H1 (cell line): ENCODE data around the gene PPP6C. TPM values are rescaled to one million over a fixed set of nuclear protein-coding genes. Genes with fewer than 3 reads are reported as not detected.

Source experiments
- CTCF ChIA-PET: fragments of 300-600 bp; sonication (Branson Sonifier 250); formaldehyde crosslinking; loops from one replicate; lab custom pipeline; 2021; ENCODE audit not compliant: partially characterized antibody; lab: Charles Lee
- POLR2A ChIA-PET: fragments of 300-600 bp; sonication (Branson Sonifier 250); formaldehyde crosslinking; loops from one replicate; lab custom pipeline; 2021; ENCODE audit warnings: inconsistent platforms; ENCODE audit not compliant: partially characterized antibody; lab: Charles Lee
- DNase-seq, 2 experiments: peaks; one replicate each; pipeline versions ENCODE4 v3.0.0 to v3.0.0-alpha.2; 2010 to 2022; ENCODE audit warnings: low spot score in 2 of 2, low read depth in 1 of 2, mixed read lengths in 1 of 2
- FAIRE-seq: peaks from 2 replicates; lab custom pipeline; 2011; peaks lifted over from hg19 to GRCh38; lab: Jason Lieb, UNC
- H2AFZ ChIP-seq: 2 replicates; pipeline ENCODE4 v1.8.1; 2012; ENCODE audit warnings: low read length, inconsistent platforms
- H2AK5ac ChIP-seq: 2 replicates; pipeline ENCODE4 v1.6.1; 2013; ENCODE audit warnings: low read depth, low read length
- H2BK120ac ChIP-seq: replicated peaks from 2 replicates; pipeline ENCODE3; 2013; ENCODE audit warnings: low read depth, low read length, inconsistent platforms
- H2BK12ac ChIP-seq: 2 replicates; pipeline ENCODE4 v1.6.1; 2013; ENCODE audit warnings: low read depth, low read length
- H2BK15ac ChIP-seq: 2 replicates; pipeline ENCODE4 v1.6.1; 2013; ENCODE audit warnings: low read length
- H2BK20ac ChIP-seq: 2 replicates; pipeline ENCODE4 v1.6.1; 2013; ENCODE audit warnings: low read length
- H2BK5ac ChIP-seq: 2 replicates; pipeline ENCODE4 v1.6.1; 2013; ENCODE audit warnings: low read depth, low read length
- H3K14ac ChIP-seq: 2 replicates; pipeline ENCODE4 v1.6.1; 2013; ENCODE audit warnings: inconsistent platforms; ENCODE audit not compliant: insufficient read length
- H3K18ac ChIP-seq: 2 replicates; pipeline ENCODE4 v1.6.1; 2013; ENCODE audit warnings: low read length; ENCODE audit errors: extremely low read depth
- H3K23ac ChIP-seq: 2 replicates; pipeline ENCODE4 v1.6.1; 2013; ENCODE audit warnings: inconsistent platforms; ENCODE audit not compliant: insufficient read length
- H3K23me2 ChIP-seq: 2 replicates; pipeline ENCODE4 v1.6.1; 2013; ENCODE audit warnings: low read depth, low read length
- H3K27ac ChIP-seq: 2 replicates; pipeline ENCODE4 v1.6.1; 2011; ENCODE audit warnings: low read depth, low read length, inconsistent platforms
- H3K27me3 ChIP-seq, 4 experiments: replicated peaks in 1 of 4; 1 replicate in 1 of 4; 2 replicates in 3 of 4; pipeline versions ENCODE4 v1.6.1 to v1.8.1; 2011 to 2013; ENCODE audit warnings: low read length in 3 of 4, mild to moderate bottlenecking in 3 of 4, inconsistent platforms in 2 of 4, mixed read lengths in 2 of 4, moderate library complexity in 1 of 4; ENCODE audit not compliant: control insufficient read depth in 3 of 4, insufficient read depth in 3 of 4; ENCODE audit errors: extremely low read depth in 1 of 4
- H3K36me3 ChIP-seq, 4 experiments: 2 replicates each; pipeline versions ENCODE4 v1.6.1 to v1.8.1; 2011 to 2013; ENCODE audit warnings: mild to moderate bottlenecking in 4 of 4, low read length in 3 of 4, moderate library complexity in 2 of 4, control low read depth in 1 of 4, inconsistent platforms in 1 of 4; ENCODE audit not compliant: insufficient read depth in 4 of 4, control insufficient read depth in 2 of 4
- H3K4ac ChIP-seq: replicated peaks from 2 replicates; pipeline ENCODE3; 2013; ENCODE audit warnings: low read length, low read depth, mixed read lengths, inconsistent platforms; ENCODE audit not compliant: insufficient read length
- H3K4me1 ChIP-seq, 4 experiments: replicated peaks in 1 of 4; 1 replicate in 1 of 4; 2 replicates in 3 of 4; pipeline versions ENCODE4 v1.6.1 to v1.8.1; 2011 to 2013; ENCODE audit warnings: low read length in 3 of 4, inconsistent platforms in 2 of 4, mixed read lengths in 1 of 4; ENCODE audit not compliant: insufficient read depth in 4 of 4, control insufficient read depth in 3 of 4
- H3K4me2 ChIP-seq, 2 experiments: 2 replicates each; pipeline versions ENCODE4 v1.6.1 to v1.8.1; 2011 to 2013; ENCODE audit warnings: low read depth in 2 of 2, low read length in 2 of 2, control low read depth in 1 of 2, inconsistent platforms in 1 of 2, mild to moderate bottlenecking in 1 of 2; ENCODE audit not compliant: insufficient read depth in 1 of 2
- H3K4me3 ChIP-seq, 4 experiments: fragments of 200-600, 300-600 bp in 1 of 4; sonication (generic), shearing (Covaris generic), sonication (Bioruptor Twin) in 1 of 4; 2 replicates each; pipeline versions ENCODE4 v1.5.1 to v1.8.1; 2011 to 2016; ENCODE audit warnings: low read length in 4 of 4, low read depth in 3 of 4, control low read depth in 2 of 4, inconsistent platforms in 2 of 4, mild to moderate bottlenecking in 2 of 4, mixed read lengths in 1 of 4, moderate library complexity in 1 of 4; ENCODE audit not compliant: insufficient read depth in 2 of 4; ENCODE audit errors: extremely low read depth in 1 of 4
- H3K56ac ChIP-seq: replicated peaks from 2 replicates; pipeline ENCODE3; 2013; ENCODE audit warnings: low read depth, mild to moderate bottlenecking, mixed read lengths, low read length, inconsistent platforms; ENCODE audit not compliant: insufficient read length
- H3K79me1 ChIP-seq: 2 replicates; pipeline ENCODE4 v1.6.1; 2013; ENCODE audit warnings: low read depth, low read length, control low read depth
- H3K79me2 ChIP-seq, 2 experiments: 2 replicates each; pipeline versions ENCODE4 v1.6.1 to v1.8.1; 2012 to 2013; ENCODE audit warnings: low read length in 2 of 2, mild to moderate bottlenecking in 2 of 2, inconsistent platforms in 1 of 2; ENCODE audit not compliant: insufficient read depth in 2 of 2, control insufficient read depth in 1 of 2
- H3K9ac ChIP-seq, 4 experiments: replicated peaks in 1 of 4; 1 replicate in 1 of 4; 2 replicates in 3 of 4; pipeline versions ENCODE4 v1.6.1 to v1.8.1; 2011 to 2013; ENCODE audit warnings: low read depth in 3 of 4, low read length in 3 of 4, control low read depth in 2 of 4, mild to moderate bottlenecking in 2 of 4, moderate library complexity in 2 of 4, inconsistent platforms in 1 of 4; ENCODE audit errors: extremely low read depth in 1 of 4
- H3K9me3 ChIP-seq, 2 experiments: 2 replicates each; pipeline versions ENCODE4 v1.6.1 to v1.8.1; 2012 to 2013; ENCODE audit warnings: mild to moderate bottlenecking in 2 of 2, moderate library complexity in 2 of 2, control low read depth in 1 of 2, inconsistent platforms in 1 of 2, low read depth in 1 of 2, low read length in 1 of 2, mixed read lengths in 1 of 2; ENCODE audit not compliant: insufficient read depth in 2 of 2
- H4K20me1 ChIP-seq, 2 experiments: replicated peaks in 1 of 2; 2 replicates each; pipeline versions ENCODE3 to v1.8.1; 2011 to 2013; ENCODE audit warnings: inconsistent platforms in 2 of 2, low read length in 2 of 2, mild to moderate bottlenecking in 1 of 2; ENCODE audit not compliant: insufficient read depth in 2 of 2, control insufficient read depth in 1 of 2
- H4K5ac ChIP-seq: 2 replicates; pipeline ENCODE4 v1.6.1; 2013; ENCODE audit warnings: low read length, low read depth, mixed read lengths, inconsistent platforms; ENCODE audit not compliant: insufficient read length
- H4K8ac ChIP-seq: 2 replicates; pipeline ENCODE4 v1.8.0; 2013; ENCODE audit warnings: mild to moderate bottlenecking, moderate library complexity, low read length, inconsistent platforms; ENCODE audit not compliant: insufficient read depth; ENCODE audit errors: extremely low read depth
- H4K91ac ChIP-seq: replicated peaks from 2 replicates; pipeline ENCODE3; 2013; ENCODE audit warnings: low read length, mixed read lengths, inconsistent platforms; ENCODE audit not compliant: insufficient read length
- CBX8 ChIP-seq: fragments of 300-800, 300-1000 bp; sonication (generic); IDR thresholded peaks from 2 replicates; pipeline ENCODE4 v1.7.1; 2016; ENCODE audit warnings: low read depth, low read length, borderline replicate concordance
- FOSL1 ChIP-seq: IDR thresholded peaks from 2 replicates; pipeline ENCODE4 v1.6.1; 2011; ENCODE audit warnings: mild to moderate bottlenecking, low read depth, low read length, moderate library complexity; ENCODE audit not compliant: insufficient read depth
- KDM1A ChIP-seq: fragments of 200-600, 300-600 bp; sonication (generic); IDR thresholded peaks from 2 replicates; pipeline ENCODE4 v1.7.1; 2016; ENCODE audit warnings: mild to moderate bottlenecking, low read length, borderline replicate concordance
- PHF8 ChIP-seq: fragments of 200-600 bp; sonication (generic); conservative IDR thresholded peaks from 2 replicates; pipeline ENCODE4 v1.7.1; 2012; ENCODE audit warnings: low read depth, mild to moderate bottlenecking, inconsistent platforms, low read length, moderate library complexity
- TAF7 ChIP-seq: optimal IDR thresholded peaks from 2 replicates; pipeline ENCODE3; 2011; ENCODE audit warnings: low read depth, mild to moderate bottlenecking, inconsistent platforms, low read length, moderate library complexity, borderline replicate concordance
- YY1 ChIP-seq: IDR thresholded peaks from 2 replicates; pipeline ENCODE4 v1.6.1; 2011; ENCODE audit warnings: low read depth, mild to moderate bottlenecking, low read length
- WGBS, 2 experiments: shearing (Covaris generic) in 1 of 2; methylation state at CpG; one replicate each; pipeline versions ENCODE4 v1.1.6 to v1.1.7; 2013 to 2015; ENCODE audit warnings: low lambda C conversion rate in 2 of 2, mixed read lengths in 2 of 2, inconsistent platforms in 1 of 2, low coverage in 1 of 2, missing lambda C conversion rate in 1 of 2; ENCODE audit not compliant: insufficient replicate concordance in 2 of 2, insufficient coverage in 1 of 2, insufficient read length in 1 of 2; ENCODE audit errors: extremely low coverage in 1 of 2, missing lambda C conversion rate in 1 of 2; 5-methylcytosine and 5-hydroxymethylcytosine counted together
- polyA plus RNA-seq, 7 experiments: library from polyadenylated mRNA; depleted of rRNA in 3 of 7; stranded (reverse) in 5 of 7; unstranded in 2 of 7; fragments of >200 nt in 5 of 7; fragments of 200-250 nt in 2 of 7; gene quantifications; 1 replicate in 5 of 7; 2 replicates in 1 of 7; 4 replicates in 1 of 7; pipeline versions ENCODE4 v1.2.1 to v1.2.3, GENCODE V29; 2011 to 2013; ENCODE audit warnings: missing spikeins in 2 of 7, mixed read lengths in 2 of 7
- total RNA-seq: library from RNA; stranded (reverse); fragmentation: NEBNext Ultra II Directional; extraction: Animal tissue kit (Norgen Biotek cat#: 25700); gene quantifications from 2 replicates; pipeline ENCODE4 v1.2.1, GENCODE V29; 2021
- TF ChIP-seq, protein P1 (sequence below), 3 experiments: IDR thresholded peaks; 1 replicate in 2 of 3; 2 replicates in 1 of 3; pipeline versions ENCODE4 v1.5.1 to v1.6.1; 2011; ENCODE audit warnings: low read length in 3 of 3, mild to moderate bottlenecking in 3 of 3, inconsistent platforms in 2 of 3, low read depth in 1 of 3, moderate library complexity in 1 of 3; ENCODE audit not compliant: insufficient read depth in 1 of 3; ENCODE audit errors: control extremely low read depth in 1 of 3
- TF ChIP-seq, protein P2 (sequence below): IDR thresholded peaks from 2 replicates; pipeline ENCODE4 v1.6.1; 2011; ENCODE audit warnings: low read depth, mild to moderate bottlenecking, low read length; ENCODE audit not compliant: insufficient read depth
- TF ChIP-seq, protein P3 (sequence below): IDR thresholded peaks from 2 replicates; pipeline ENCODE4 v1.6.1; 2011; ENCODE audit warnings: low read length, improper control_type of control experiment

The PPP6C gene
- total and polyA plus RNA-seq, 2 of the 8 experiments (the other 6 are each of a cell fraction or from before 2014, with no cell fraction given): 22.8 to 52.3 TPM

DNA sequence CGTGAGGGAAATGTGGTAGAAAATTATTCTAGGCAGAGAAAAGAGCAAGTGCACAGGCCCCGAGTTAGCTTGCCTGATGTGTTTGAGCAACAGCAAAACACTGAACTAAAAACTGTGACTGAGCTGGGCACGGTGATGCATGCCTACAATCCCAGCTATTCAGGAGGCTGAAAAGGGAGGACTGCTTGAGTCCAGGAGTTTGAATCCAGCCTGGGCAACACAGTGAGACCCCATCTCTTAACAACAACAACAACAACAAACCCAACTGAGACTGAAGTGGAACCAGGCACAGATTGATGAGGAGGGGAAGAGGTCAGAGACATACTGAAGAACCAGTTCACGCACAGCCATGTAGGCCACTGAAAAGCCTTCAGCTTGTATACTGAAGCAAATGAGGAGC is 88.8 kb downstream of the PPP6C start:
- no peak for DNase-seq
- Histone ChIP-seq H4K20me1 (peaks cover 0 to 3% of the 10 kb centered on the region in 2 experiments), H3K9ac (no peak overlapping the region), H4K5ac (no peak overlapping the region), H2BK12ac (no peak overlapping the region), H2BK120ac (no peak overlapping the region), H3K18ac (no peak overlapping the region), H3K4ac (no peak overlapping the region), H4K91ac (no peak overlapping the region), H2AK5ac (no peak overlapping the region), H2BK5ac (no peak overlapping the region), H2BK15ac (no peak overlapping the region), H3K4me2 (no peak overlapping the region), H3K36me3 (no peaks in the 10 kb centered on the region), H3K4me3 (no peak overlapping the region), H2BK20ac (no peak overlapping the region), H3K4me1 (no peaks in the 10 kb centered on the region), H4K8ac (no peak overlapping the region), H2AFZ (no peak overlapping the region), H3K27ac (no peak overlapping the region), H3K79me2 (peaks cover 0 to 12% of the 10 kb centered on the region in 2 experiments; a peak in 2 of 4 replicates), H3K14ac (no peak overlapping the region), H3K23ac (no peak overlapping the region), H3K79me1 (peaks cover 4% of the 10 kb centered on the region; the same call in 1 of the 2 replicates), H3K27me3 (no peaks in the 10 kb centered on the region), H3K23me2 (no peaks in the 10 kb centered on the region), H3K9me3 (peaks cover 0 to 6% of the 10 kb centered on the region in 2 experiments; a peak in 1 of 4 replicates), H3K56ac (no peak overlapping the region)
- 85% methylated on average over 4 of the region's 4 CpGs; no CpG with 5 or more reads in 1 of the 2 experiments for WGBS, 2 experiments
- FAIRE-seq: no peak
- ChIA-PET POLR2A (interaction anchor here (0.9 kb wide), 1 partner anchor 12 kb away, joined by 3 read pairs; no protein-coding TSS in a partner anchor), CTCF (no interaction called here)
- no peak for TF ChIP-seq TAF7
- TF ChIP-seq, protein P1, sequence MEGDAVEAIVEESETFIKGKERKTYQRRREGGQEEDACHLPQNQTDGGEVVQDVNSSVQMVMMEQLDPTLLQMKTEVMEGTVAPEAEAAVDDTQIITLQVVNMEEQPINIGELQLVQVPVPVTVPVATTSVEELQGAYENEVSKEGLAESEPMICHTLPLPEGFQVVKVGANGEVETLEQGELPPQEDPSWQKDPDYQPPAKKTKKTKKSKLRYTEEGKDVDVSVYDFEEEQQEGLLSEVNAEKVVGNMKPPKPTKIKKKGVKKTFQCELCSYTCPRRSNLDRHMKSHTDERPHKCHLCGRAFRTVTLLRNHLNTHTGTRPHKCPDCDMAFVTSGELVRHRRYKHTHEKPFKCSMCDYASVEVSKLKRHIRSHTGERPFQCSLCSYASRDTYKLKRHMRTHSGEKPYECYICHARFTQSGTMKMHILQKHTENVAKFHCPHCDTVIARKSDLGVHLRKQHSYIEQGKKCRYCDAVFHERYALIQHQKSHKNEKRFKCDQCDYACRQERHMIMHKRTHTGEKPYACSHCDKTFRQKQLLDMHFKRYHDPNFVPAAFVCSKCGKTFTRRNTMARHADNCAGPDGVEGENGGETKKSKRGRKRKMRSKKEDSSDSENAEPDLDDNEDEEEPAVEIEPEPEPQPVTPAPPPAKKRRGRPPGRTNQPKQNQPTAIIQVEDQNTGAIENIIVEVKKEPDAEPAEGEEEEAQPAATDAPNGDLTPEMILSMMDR (IDR thresholded peaks at IDR 0.05; ENCODE audit: control extremely low read depth in 1 of 3, insufficient read depth in 1 of 3, low read depth in 1 of 3, low read length in 3 of 3): no peak
- TF ChIP-seq CBX8: no peak
- TF ChIP-seq KDM1A: no peak
- TF ChIP-seq, protein P2, sequence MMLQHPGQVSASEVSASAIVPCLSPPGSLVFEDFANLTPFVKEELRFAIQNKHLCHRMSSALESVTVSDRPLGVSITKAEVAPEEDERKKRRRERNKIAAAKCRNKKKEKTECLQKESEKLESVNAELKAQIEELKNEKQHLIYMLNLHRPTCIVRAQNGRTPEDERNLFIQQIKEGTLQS: no peak
- TF ChIP-seq PHF8: no peak
- TF ChIP-seq, protein P3, sequence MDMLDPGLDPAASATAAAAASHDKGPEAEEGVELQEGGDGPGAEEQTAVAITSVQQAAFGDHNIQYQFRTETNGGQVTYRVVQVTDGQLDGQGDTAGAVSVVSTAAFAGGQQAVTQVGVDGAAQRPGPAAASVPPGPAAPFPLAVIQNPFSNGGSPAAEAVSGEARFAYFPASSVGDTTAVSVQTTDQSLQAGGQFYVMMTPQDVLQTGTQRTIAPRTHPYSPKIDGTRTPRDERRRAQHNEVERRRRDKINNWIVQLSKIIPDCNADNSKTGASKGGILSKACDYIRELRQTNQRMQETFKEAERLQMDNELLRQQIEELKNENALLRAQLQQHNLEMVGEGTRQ: no peak
- TF ChIP-seq FOSL1: no peak
- no peak for TF ChIP-seq YY1
